Measurements from ENCODE around the gene ECEL1.

GRCh38 chr2:232516551-232516950, 28.9 kb upstream of the ECEL1 start:
- TF ChIP-seq, protein P1, sequence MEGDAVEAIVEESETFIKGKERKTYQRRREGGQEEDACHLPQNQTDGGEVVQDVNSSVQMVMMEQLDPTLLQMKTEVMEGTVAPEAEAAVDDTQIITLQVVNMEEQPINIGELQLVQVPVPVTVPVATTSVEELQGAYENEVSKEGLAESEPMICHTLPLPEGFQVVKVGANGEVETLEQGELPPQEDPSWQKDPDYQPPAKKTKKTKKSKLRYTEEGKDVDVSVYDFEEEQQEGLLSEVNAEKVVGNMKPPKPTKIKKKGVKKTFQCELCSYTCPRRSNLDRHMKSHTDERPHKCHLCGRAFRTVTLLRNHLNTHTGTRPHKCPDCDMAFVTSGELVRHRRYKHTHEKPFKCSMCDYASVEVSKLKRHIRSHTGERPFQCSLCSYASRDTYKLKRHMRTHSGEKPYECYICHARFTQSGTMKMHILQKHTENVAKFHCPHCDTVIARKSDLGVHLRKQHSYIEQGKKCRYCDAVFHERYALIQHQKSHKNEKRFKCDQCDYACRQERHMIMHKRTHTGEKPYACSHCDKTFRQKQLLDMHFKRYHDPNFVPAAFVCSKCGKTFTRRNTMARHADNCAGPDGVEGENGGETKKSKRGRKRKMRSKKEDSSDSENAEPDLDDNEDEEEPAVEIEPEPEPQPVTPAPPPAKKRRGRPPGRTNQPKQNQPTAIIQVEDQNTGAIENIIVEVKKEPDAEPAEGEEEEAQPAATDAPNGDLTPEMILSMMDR (IDR thresholded peaks at IDR 0.05; ENCODE audit: low read depth, low read length): no peak
- no peak for TF ChIP-seq EZH2phosphoT487 (IDR thresholded peaks at IDR 0.05; ENCODE audit: low read depth)
